Pancreas (tissue), 10 donors: ENCODE results near the gene BCOR. TPM values are rescaled to one million over a fixed set of nuclear protein-coding genes. Genes with fewer than 3 reads are reported as not detected.
A peak's percentile ranks its signal among the peaks of the same experiment; 100 is the strongest.

ENCODE experiments used
- ATAC-seq, 4 donors: fragments of 200-7000 bp; cut with Tn5 transposase; one replicate each; pipeline versions ENCODE4 v1.8.0 to v1.9.1; 2020; ENCODE audit warnings: mild to moderate bottlenecking in 4 of 4, moderate library complexity in 4 of 4
- DNase-seq, 6 donors: peaks; one replicate each; pipeline ENCODE4 v3.0.0-alpha.2; 2020
- FAIRE-seq: peaks from 2 replicates; lab custom pipeline; 2012; peaks lifted over from hg19 to GRCh38; lab: Jason Lieb, UNC
- H3K27ac ChIP-seq, 4 donors: fragments of 200-600 bp; sonication (generic); 1 replicate in 3 of 4; 2 replicates in 1 of 4; pipeline versions ENCODE4 v1.5.0 to v1.8.0; 2020
- H3K27me3 ChIP-seq, 4 donors: fragments of 200-600 bp; one replicate each; pipeline ENCODE4 v1.8.0; 2021
- H3K36me3 ChIP-seq, 3 donors: fragments of 200-600 bp; sonication (generic) in 1 of 3; one replicate each; pipeline versions ENCODE4 v1.5.0 to v1.8.0; 2020 to 2021
- H3K4me1 ChIP-seq, 3 donors: fragments of 200-600 bp; one replicate each; pipeline ENCODE4 v1.8.0; 2021
- H3K4me3 ChIP-seq, 4 donors: fragments of 200-600 bp; sonication (generic) in 2 of 4; one replicate each; pipeline versions ENCODE4 v1.5.0 to v1.8.0; 2020 to 2021
- H3K9me3 ChIP-seq, 4 donors: fragments of 200-600 bp; one replicate each; pipeline ENCODE4 v1.8.0; 2021
- CTCF ChIP-seq, 4 donors: fragments of 200-600 bp; sonication (generic) in 3 of 4; IDR thresholded peaks; one replicate each; pipeline versions ENCODE4 v1.5.0 to v1.8.0; 2021; ENCODE audit warnings: antibody characterized with exemption in 4 of 4
- WGBS, 2 donors: extraction: QIAGEN DNeasy Blood & Tissue Kit; methylation state at CpG; one replicate each; pipeline ENCODE4 v1.1.7; 2013; 5-methylcytosine and 5-hydroxymethylcytosine counted together
- intact Hi-C, 3 donors: fragments of 100-400 bp; cut with DNase I; formaldehyde crosslinking; loops; one replicate each; pipeline versions ENCODE4 v1.11.1 to v1.14.2; 2022
- polyA plus RNA-seq, 2 donors: library from polyadenylated mRNA; stranded (reverse); fragments of 200-250 nt; gene quantifications; one replicate each; pipeline ENCODE4 v1.2.3, GENCODE V29; 2013
- total RNA-seq, 6 donors: library from RNA; stranded (reverse); fragmentation: NEBNext Ultra II Directional in 4 of 6; extraction: Animal tissue kit (Norgen Biotek cat#: 25700) in 4 of 6; gene quantifications; one replicate each; pipeline versions ENCODE4 v1.2.1 to v1.2.4, GENCODE V29; 2021 to 2023
- donor health status: healthy with polysubstance abuse.
- donor health status: DM: no; HTN: no; CAD: no; lungs with moderate emphysema.
- donor health status: DM: no; HTN: no; CAD: no.
- donor health status: control.
- donor health status: control.
- donor health status: Bipolar disorder and iron deficiency.
- donor health status: DM: yes; HTN: yes; CAD: no.
- donor health status: DM: no; HTN: no; CAD: no.
- donor health status: DM: no; HTN: no; CAD: no.
- donor health status: DM: yes; HTN: yes; CAD: no.

BCOR gene
- total and polyA plus RNA-seq, 8 donors, result 6.3 to 18.4 (median 13.0) TPM

- DNase-seq, result peak in 1 of 6 donors; percentile 38
- Histone ChIP-seq H3K27ac (no peak overlapping the region), H3K9me3 (no peaks in the 10 kb centered on the region), H3K4me3 (no peak overlapping the region), H3K36me3 (peaks cover 4 to 24% (median 8%) of the 10 kb centered on the region in 3 donors), H3K27me3 (no peaks in the 10 kb centered on the region), H3K4me1 (no peaks in the 10 kb centered on the region)
- 44 to 53% methylated on average over 11 of the region's 11 CpGs for WGBS, 2 donors
- peak in 3 of 4 donors; percentile 54 to 79 (median 79) for ATAC-seq
- FAIRE-seq, result no peak
- TF ChIP-seq CTCF (IDR thresholded peaks at IDR 0.05), result no peak
- intact Hi-C loops, result no loop called here
Observed at GRCh38 chrX:40058719-40059118, 39.0 kb downstream of the BCOR start.

- DNase-seq, result no peak
- intact Hi-C loops, result no loop called here
- TF ChIP-seq CTCF (IDR thresholded peaks at IDR 0.05), result no peak
- H3K4me1 ChIP-seq, result no peaks in the 10 kb centered on the region
- no peak overlapping the region for H3K4me3 ChIP-seq
- no peak for ATAC-seq
- H3K27ac ChIP-seq, result no peak overlapping the region
- no peaks in the 10 kb centered on the region for H3K27me3 ChIP-seq
- H3K9me3 ChIP-seq, result no peaks in the 10 kb centered on the region
- 80 to 85% methylated on average over 9 of the region's 9 CpGs for WGBS, 2 donors
- no peak for FAIRE-seq
- H3K36me3 ChIP-seq, result peaks cover 4 to 29% (median 8%) of the 10 kb centered on the region in 3 donors
Observed at GRCh38 chrX:40057405-40057804, 40.4 kb downstream of the BCOR start.

GRCh38 chrX:40056420-40056819 lies 41.3 kb downstream of the BCOR start:
- DNase-seq, result no peak
- H3K4me3 ChIP-seq, result no peak overlapping the region
- no peaks in the 10 kb centered on the region for H3K27me3 ChIP-seq
- H3K27ac ChIP-seq, result no peak overlapping the region
- no peak for FAIRE-seq
- intact Hi-C loops, result no loop called here
- WGBS, 2 donors, result 60 to 70% methylated on average over 4 of the region's 4 CpGs
- no peak for ATAC-seq
- H3K36me3 ChIP-seq, result peaks cover 8 to 29% (median 8%) of the 10 kb centered on the region in 3 donors
- no peaks in the 10 kb centered on the region for H3K9me3 ChIP-seq
- no peaks in the 10 kb centered on the region for H3K4me1 ChIP-seq
- TF ChIP-seq CTCF (IDR thresholded peaks at IDR 0.05), result no peak

GRCh38 chrX:40055495-40055894 lies 42.3 kb downstream of the BCOR start:
- Histone ChIP-seq H3K9me3 (peaks cover 0 to 6% (median 0%) of the 10 kb centered on the region in 4 donors), H3K27ac (no peak overlapping the region), H3K27me3 (no peaks in the 10 kb centered on the region), H3K4me1 (no peaks in the 10 kb centered on the region), H3K36me3 (peaks cover 8 to 29% (median 13%) of the 10 kb centered on the region in 3 donors), H3K4me3 (no peak overlapping the region)
- FAIRE-seq (no peak), DNase-seq (no peak), ATAC-seq (no peak)
- no peak for TF ChIP-seq CTCF (IDR thresholded peaks at IDR 0.05)
- intact Hi-C loops, result no loop called here
- 81 to 91% methylated on average over 6 of the region's 6 CpGs for WGBS, 2 donors

GRCh38 chrX:40054793-40055192 lies 43.0 kb downstream of the BCOR start:
- Histone ChIP-seq H3K4me3 (no peak overlapping the region), H3K4me1 (no peaks in the 10 kb centered on the region), H3K36me3 (peaks cover 8 to 29% (median 18%) of the 10 kb centered on the region in 3 donors), H3K27ac (no peak overlapping the region), H3K27me3 (no peaks in the 10 kb centered on the region), H3K9me3 (peaks cover 0 to 8% (median 0%) of the 10 kb centered on the region in 4 donors)
- ATAC-seq (no peak), DNase-seq (no peak), FAIRE-seq (no peak)
- intact Hi-C loops, result no loop called here
- WGBS, 2 donors, result 74 to 83% methylated on average over 1 of the region's 1 CpG
- TF ChIP-seq CTCF (IDR thresholded peaks at IDR 0.05), result no peak
